Kidney glomerular epithelial cell (primary cell): ENCODE measurements around the gene CEP135.
"Not testable (repeated sequence)": the region's sequence is repeated elsewhere in the genome, so short reads cannot be mapped to it uniquely, and the experiment has no call there.

Experiments
- DNase-seq: peaks from one replicate; lab custom pipeline; 2025; lab: John Stamatoyannopoulos, UW

Gene CEP135

DNA sequence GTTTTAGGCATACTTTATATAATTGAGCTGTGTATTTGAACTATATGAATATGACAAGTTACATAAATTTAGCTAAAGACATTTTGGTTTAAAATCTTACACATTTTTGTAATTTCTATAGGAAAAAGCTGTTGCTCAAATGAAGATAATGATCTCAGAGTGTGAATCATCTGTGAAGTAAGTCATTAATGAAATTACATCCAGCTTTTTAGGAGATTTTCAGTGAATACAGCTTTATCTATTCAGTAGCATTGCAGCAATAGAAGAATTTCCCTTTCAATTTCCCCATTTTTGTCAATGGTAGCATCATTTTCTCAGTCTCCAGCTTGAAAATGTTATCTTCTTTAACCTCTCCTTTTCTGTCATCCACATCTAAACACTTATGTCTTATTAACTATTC lies 59.5 kb downstream of the CEP135 start:
- no peak for DNase-seq

DNA sequence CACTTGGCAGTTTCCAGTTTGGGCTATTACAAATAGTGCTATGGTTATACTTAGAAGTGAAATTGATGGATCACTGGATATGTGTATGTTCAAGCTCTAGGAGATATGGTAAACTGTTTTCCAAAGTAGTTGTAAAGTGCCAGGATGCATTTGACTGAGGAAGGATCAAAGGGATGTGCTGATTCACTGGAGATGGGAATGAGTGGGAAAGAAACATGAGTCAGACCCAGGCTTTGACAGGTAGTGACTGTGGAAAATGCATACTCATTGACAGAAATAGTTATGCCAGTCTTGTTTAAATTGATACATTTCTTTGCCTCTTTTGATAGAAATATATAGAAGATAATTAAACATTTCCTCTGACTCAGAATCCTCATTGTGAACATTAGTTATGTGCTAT lies 77.9 kb downstream of the CEP135 start:
- DNase-seq = peak; percentile 91

DNA sequence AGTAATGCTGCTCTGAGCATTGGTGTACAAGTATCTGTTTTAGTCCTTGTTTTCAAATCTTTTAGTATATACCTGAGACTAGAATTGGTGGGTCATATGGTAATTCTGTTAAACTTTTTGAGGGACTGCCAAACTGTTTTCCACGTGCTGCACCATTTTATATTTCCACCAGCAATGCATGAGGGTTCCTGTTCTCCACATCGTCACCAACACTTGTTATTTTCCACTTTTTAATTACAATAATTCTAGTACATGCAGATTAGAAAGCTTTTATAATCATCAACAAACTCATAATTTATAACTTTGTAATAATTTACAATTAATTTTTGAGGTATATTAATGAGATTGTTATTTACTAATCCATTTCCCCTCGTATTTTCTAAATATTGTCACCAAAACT lies 79.4 kb downstream of the CEP135 start:
- DNase-seq = no peak

DNA sequence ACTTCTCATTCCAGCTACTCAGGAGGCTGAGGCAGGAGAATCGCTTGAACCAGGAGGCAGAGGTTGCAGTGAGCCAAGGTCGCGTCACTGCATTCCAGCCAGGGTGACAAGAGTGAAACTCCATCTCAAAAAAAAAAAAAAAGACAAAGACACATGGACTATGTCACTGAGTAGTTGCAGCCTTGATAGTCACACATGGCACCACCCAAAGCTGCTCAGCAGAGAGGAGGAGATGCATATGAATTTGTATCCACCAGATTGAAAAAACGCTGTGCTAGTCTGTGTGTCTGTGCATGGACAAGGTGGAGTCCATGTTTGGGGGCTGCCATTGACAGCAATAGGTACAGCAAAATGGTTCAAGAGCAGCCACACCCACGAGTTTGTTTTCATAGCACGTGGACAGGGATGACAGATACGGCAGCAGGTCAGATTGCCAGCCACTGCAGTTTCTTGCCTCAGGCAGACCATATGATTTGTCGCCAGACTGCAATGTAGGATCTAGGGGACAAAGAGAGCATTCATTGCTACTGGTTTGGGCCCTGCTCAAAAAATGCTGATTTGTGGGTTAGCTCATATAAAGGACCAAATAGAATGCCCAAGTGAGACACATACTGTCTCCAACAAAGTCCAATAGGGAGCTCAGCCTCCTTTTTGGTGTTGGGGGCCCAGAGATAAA lies 89.9 kb downstream of the CEP135 start:
- no peak for DNase-seq

DNA sequence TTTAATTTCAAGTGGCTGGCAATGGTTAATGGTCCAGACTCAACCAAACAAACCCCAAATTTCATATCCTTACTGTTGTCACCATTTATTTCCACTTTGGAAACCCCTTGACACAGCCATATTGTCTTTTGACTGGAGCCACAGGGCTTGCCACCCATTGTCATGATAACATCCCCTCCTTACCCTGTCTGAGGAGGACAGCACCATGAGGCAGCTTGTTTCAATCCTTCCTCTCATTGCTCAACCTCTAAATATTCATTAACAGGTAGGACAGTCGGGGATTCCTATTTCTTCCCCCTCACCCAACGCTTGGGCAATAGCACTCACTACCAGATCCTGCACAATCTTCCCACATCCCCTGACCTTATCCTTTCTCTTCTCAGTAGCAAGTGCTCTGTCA lies 92.1 kb downstream of the CEP135 start:
- DNase-seq = no peak

DNA sequence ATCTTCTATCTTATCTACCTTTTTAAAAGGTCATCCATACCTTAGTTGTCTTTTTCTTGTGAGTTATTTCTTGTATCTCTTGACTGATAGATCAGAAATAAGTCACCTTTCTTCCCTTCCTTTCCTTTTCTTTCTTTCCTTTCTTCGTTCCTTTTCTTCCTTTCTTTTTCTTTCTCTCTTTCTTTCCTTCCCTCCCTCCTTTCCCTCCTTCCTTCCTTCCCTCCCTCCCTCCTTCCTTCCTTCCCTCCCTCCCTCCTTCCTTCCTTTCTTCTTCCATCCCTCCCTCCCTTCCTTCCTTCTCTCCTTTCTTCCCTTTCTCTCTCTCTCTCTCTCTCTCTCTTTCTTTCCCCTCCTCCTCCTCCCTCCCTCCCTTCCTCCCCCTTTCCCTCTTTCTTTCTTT lies 93.5 kb downstream of the CEP135 start:
- DNase-seq = no peak

DNA sequence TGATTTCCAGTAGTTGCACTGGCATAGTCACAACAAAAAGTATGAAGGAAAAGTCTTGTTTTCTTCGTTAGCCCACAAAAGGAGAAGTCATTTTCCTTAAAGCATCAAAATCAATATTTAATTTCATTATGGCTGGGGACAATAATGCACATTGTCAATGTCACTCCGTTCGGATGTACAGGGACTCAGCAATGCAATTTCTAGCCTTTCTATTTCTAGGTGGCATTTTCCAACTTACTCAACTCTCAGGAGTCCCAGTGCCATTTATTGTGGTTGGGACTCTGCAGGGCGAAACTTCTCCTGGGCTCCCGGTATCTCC lies 99.6 kb downstream of the CEP135 start:
- DNase-seq = no peak

DNA sequence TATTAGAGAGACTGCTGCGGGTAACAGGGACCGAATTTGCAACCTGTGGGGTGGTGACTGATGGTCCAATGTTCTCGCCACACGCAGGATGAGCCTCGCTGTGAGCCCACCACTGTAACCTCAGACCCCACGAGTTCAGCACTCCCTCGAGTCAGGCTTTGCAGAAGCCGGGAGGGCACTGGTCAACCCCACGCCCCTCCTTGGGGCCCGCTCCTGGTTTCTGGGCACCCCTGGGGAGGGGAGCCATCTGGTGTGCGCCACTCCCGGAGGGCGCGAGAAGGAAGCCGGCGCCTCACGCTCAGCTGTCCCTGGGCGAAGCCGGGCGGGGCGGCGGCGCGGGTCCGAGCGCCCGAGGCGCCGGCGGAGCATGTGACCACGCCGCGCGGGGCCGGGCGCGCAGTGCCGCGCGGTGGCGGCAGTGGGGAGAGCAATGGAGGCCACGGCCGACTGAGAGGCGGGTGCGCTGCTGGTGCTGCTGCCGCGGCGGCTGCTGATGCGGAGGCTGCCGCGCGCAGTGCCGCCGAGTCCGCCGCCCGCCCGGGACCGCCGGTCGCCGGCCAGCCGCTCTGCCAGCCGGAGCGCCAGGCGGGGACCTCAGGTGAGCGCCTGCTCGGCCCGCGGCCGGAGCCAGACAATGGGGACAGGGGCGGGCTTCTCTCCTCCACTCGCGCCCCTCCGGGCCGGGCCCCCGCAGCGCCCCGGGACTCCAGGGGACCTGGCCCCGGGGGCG lies 100.1 kb downstream of the CEP135 start:
- peak; percentile 43 for DNase-seq

DNA sequence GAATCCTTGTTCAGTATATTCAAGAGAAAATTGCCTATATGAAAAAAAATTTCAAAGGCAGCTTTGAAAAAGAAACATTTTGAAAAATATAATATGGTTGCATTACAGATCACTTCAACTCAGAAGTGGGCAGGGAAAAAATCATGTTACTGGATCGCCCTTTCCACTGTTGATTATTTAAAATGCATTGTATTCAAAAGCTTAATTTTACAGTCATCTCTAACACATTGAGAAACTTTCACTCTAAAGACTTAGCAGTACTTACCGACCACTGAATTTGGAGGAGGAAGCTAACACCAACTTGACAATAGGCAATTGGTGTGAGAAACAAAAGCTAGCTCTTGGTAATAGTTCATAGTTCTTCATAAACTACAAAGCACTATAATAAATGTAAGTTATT lies 101.9 kb downstream of the CEP135 start:
- no peak for DNase-seq

DNA sequence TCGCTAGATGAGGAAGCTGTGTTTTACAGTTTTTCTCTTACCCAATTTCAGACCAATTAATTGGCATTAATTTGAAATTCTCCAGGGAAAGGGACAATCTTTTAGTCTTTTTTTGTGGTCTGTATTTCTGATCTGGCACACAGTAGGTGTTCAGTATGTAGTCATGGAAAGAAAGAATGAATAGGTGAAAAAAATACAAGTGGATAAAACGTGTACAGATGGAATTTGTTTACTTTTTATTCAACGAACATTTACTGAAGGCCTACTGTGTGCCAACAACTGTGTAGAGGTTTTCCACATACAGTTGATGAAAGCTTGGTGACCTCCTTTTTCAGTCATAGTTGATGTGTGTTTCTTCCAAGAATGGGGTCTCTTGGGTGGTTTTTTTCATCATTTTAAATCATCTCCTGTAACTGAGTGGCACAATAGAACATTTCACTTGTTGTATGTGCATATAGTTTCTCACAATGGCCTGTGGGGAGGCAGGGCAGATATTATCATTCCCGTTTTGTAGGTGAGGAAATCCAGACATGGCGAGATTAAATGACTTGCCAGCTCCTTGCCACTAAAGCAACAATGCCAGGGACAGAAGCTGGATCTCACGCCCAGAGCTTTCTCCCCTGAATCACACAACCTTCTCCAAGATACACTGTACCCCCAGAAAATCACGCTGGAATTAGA lies 102.4 kb downstream of the CEP135 start:
- DNase-seq = no peak

DNA sequence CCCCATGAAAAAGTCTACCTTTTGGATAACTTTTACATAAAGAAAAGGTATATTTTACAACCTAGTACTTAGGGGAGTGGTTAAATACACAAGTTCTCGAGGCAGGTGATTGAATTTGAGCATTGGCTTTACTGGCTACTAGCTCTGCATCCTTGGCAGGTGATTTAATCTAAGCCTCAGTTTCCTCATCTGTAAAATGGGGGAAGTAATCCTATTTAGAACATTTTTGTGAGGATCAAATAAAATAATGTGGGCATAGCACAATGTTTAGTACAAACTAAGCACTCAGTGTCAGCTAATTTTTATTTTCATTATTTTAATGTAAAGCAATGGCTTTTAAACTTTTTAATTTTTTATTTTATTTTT lies 102.9 kb downstream of the CEP135 start:
- DNase-seq = no peak

DNA sequence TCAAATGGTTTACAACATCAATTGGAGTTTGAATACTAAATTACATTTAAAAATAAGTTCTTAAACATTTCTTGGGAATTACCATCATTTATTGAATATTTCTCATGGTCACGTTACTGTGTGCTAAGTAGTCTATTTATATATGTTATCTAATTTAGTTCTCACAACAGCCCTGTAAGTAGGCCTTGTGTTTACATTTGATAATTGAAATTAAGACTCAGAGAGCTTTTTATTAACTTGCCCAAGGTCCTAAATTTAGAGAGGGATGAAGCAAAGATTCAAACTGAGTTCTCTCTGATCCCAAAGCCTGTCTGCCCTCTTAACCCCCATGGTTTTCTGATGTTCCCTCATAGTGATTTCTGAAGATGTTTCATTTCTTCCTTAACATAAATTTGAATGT lies 103.7 kb downstream of the CEP135 start:
- DNase-seq = no peak

DNA sequence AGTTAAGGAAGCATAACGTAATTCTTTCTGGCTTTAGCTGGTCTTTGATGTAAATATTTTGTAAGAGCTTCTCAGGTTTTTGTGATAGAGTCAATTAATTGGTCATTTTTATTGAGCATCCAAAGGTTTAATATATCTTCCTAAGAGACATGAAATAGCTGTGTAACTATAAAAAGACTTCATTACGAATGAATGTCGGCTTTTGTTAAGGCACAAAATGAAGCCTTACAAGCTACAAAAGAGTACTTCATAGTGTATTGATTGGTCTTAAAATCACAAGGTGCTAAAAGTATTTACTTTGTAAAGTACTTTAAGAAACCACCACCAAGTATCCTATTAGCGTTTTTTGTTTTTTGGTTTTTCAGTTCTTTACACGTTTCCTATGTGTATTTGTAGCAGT lies 104.2 kb downstream of the CEP135 start:
- no peak for DNase-seq

DNA sequence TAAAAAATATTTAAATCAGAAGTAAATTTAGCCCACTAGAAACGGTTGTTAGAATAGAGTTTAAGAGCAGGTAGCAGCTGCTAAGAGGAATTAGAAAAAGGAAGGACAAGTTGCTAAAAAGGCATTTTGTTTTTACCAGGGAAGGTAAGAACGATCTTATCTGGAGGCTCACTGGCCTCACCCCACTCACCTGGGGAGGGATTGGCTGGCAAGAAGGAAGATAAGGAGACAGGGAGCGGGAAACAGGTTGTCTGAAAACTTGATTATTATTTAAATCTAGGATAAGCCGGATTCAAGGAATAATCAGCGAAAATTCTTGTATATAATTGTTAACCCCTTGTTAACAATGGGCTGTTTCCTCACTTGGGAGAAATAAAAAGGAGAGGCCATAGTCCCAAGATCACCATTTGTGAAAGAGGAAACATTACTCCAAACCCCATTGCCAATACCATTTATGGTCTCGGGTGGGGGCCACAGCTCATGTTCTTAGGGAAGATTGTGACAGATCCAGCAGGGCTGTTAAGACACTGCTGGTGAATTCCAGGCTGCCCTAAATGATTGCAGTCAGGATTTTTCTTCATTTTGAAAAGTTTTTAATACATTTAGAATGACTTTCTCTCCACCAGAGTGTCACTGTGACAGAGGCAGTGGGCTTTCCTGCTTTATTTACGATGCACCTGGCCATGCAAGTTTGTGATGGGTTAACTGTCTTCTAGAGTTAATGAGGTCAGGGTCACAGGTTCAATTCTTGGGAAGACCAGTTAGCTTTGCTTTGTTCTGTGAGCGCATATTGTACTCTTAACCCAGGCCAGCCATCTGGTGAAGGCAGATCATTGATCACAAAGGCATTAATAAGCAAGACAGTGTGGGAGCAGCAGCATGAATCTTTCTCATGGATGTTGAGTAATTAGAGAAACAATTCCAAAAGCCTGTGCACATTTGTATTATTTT lies 106.6 kb downstream of the CEP135 start:
- no peak for DNase-seq

DNA sequence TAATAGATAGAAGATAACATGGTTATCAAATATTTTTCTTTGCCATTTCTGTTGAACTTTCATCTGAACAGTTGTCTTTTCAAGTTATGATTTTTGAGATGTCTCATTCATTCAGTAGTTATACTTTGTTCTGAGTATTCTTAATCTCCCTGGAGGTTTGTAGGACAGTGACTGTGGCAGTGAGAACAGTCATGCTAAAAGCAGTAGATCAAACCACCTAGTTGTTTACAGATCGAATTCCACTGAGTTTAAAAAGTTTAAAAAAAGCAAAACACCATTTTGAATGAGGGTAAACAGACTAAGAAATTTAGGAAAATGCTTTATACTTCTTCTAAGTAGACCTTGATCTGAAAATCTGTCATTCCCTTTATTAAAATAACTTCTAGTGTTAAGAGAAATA lies 107.2 kb downstream of the CEP135 start:
- DNase-seq = no peak

DNA sequence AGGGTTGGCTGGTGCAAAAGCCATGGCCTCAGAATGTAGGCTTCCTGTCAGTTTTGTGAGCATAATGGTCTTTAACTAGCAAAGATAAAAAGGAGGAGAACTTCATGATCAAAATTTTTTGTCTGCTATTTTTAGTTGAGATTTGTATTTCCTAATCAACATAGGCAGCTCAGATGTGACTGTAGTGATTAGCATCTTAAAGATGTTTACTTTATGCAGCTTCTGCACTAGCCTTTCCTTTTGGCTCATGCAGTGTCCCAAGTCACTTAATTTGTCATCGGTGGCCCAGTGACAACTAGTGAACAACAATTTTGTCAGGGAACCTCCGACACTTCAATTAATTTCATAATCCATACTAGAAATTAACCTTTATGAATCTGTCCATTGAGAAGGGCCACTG lies 109.8 kb downstream of the CEP135 start:
- DNase-seq = no peak

DNA sequence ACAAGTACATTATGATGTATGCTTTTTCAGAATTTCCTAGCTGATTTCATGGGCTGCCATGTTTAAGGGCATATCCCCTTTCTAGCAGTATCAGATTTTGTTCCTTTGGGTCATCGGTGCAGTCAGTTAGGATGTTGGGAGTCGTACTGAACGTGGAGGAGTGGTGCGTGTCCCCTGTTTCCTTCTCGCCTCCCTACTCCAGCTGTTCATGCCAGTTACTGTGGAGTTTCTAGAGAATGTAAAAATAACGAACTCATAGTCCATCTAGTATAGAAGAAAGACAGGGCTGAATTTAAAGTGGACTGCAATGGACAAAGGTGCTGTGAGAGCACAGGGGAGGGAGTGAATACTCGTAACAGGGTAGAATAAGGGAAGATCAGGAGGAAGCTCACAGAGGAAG lies 111.3 kb downstream of the CEP135 start:
- DNase-seq = no peak

DNA sequence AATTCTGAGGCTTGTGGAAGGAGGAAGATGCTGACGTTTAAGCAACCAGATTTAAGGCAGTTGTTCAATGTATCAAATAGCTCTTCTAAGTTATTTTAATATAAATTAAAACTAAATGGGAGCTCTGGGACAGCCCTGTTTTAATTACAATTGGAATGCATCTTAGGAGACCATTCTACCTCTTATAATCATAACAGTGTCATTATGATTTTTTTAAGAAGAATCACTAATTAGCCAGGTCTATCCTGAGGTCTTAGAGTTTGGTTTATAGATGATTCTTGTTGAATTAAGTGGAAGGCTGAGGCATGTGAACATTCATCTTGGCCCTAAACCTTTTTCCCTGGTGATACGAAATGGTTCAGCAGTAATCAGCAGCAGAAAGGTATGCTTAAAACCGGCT lies 113.4 kb downstream of the CEP135 start:
- DNase-seq = no peak

DNA sequence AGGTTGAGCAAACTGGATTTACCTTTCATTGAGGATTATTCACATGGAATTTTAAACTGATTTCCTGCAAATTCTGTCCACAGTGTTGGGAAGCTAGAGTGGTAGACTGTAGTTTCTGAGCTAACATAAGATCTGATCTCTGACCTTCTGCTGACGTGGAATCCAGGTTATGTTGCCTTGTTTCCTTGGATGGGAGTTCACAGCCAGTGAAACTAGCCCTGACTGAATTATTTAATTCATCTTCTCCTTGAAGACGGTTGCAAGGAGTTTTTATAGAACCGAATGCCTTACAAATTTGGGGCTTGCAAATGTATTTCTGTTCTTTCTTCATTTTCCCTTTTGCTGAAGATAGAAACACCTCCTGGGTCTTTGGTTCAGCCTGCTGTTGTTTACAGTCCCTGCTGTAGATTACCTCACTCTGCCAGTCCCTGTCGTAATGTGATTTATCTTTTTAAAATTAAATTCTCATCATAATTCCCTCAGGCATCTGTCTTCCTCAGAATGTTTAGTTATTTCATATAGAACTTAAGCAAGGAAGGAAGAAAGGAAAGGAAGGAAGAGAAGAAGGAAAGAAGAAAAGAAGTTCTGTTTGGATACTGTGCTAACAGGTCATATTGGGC lies 113.9 kb downstream of the CEP135 start:
- DNase-seq = no peak

DNA sequence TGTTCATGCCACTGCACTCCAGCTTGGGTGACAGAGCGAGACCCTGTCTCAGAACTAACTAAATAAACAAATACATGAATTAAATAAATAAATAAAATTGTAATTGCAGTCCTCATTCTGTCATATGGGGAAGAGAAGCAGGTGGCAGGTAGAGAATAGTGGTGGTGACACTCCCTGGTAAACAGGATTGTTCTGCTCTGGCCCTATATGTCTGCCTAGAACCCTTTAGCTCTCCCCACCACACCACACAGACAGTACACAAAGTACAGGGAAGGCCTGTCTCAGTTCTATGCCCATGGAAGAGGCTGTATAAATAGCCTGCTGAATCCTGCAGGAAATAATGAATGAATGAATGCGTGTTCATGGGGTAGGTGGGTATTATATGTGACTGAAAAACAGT lies 117.7 kb downstream of the CEP135 start:
- no peak for DNase-seq

DNA sequence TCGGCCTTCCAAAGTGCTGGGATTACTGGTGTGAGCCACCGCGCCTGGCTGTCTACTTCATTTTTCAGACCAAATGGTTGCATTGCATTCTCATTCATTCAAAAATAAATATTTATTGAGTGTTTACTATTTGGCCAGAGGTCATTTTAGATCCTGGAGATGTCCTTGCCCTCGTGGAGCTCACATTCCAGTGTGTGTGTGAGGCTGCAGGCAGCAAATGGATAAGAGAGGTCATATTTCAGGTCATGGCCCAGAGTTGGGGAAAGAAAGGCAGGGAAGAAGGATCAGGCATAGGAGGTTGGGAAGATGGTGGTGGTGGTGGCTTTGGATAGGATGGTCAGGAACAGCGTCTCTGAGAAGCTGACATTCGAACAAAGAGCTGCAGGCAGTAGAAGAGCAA lies 119.1 kb downstream of the CEP135 start:
- DNase-seq = no peak

DNA sequence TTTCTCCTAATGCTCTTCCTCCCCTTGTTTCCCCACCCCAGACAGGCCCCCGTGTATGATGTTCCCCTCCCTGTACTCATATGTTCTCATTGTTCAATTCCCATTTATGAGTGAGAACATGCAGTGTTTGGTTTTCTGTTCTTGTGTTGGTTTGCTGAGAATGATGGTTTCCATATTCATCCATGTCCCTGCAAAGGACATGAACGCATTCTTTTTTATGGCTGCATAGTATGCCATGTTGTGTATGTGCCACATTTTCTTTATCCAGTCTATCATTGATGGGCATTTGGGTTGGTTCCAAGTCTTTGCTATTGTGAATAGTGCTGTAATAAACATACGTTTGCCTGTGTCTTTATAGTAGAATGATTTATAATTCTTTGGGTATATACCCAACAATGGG lies 124.0 kb downstream of the CEP135 start:
- not testable (repeated sequence) for DNase-seq
